HG03039 (cell line): ENCODE data around the gene CACNA2D1.

Source experiments
- ATAC-seq: cut with Tn5 transposase; IDR thresholded peaks from one replicate; pipeline ENCODE4 v1.9.1; 2021; ENCODE audit warnings: mild to moderate bottlenecking, moderate library complexity; ENCODE audit not compliant: unreplicated experiment

CACNA2D1 gene

DNA sequence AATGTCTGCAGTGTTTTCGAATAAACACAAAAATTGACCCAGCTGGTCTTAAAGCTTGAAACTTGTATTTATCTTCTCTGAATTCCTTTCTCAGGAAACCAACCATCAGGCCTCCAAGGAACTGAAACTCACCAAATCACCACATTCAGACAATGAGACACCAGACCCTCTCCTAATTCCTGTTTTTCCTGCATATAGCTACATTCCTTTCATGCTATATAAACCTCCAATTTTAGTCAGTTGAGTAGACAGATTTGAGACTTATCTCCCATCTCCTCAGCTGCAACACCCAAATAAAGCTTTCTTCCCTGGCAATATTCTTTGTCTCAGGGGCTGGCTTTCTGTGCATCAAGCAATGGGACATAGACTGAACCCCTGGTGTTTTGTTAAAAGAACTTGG is 317.0 kb downstream of the CACNA2D1 start:
- ATAC-seq, result no peak

DNA sequence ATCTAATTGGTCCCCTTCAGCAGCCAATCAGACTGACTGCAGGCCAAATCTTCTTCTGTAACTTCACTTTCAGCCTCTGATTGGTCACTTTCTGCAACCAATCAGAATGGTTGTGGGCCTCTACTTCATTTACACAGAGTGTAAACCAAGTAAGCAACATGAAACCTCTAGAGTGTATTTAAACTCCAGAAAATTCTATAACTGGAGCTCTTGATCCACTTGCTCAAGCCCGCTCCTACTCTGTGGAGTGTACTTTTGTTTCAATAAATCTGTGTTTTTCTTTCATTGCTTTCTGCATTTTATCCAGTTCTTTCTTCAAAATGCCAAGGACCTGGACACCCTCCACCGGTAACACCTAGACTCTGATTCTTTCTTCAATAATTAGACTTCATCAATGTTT is 319.1 kb downstream of the CACNA2D1 start:
- ATAC-seq, result no peak

DNA sequence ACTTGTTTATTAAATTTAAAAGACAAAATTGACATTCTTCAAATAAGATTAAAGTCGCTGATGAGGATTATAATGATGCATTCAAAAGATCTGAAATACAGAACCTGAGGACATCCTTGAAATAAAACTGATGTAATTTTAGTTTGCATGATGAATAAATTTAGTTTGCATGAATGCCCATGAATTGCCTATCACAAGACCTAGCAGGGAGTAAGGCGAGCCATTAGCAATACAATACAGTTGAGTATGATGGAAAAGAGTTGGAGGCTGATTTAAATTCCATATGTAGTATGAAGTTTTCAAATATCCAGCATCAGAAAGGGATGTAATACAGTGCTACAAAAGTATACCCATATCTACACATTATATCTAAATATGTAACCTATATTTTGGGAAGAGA is 321.3 kb downstream of the CACNA2D1 start:
- ATAC-seq, result no peak

DNA sequence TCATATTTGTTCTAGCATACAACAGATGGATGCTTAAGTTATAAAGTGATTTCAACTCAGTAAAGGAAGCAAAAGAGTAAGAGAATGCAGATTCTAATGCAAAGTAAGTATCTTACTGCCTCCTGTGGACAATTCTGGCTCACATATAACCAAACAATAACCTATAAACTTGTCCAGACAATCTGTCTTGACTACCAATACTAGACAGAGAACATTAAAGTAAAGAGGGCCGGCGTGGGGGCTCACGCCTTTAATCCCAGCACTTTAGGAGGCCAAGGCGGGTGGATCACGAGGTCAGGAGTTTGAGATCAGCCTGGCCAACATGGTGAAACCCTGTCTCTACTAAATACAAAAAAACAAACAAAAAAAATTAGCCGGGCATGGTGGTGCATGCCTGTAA is 329.3 kb downstream of the CACNA2D1 start:
- no peak for ATAC-seq

DNA sequence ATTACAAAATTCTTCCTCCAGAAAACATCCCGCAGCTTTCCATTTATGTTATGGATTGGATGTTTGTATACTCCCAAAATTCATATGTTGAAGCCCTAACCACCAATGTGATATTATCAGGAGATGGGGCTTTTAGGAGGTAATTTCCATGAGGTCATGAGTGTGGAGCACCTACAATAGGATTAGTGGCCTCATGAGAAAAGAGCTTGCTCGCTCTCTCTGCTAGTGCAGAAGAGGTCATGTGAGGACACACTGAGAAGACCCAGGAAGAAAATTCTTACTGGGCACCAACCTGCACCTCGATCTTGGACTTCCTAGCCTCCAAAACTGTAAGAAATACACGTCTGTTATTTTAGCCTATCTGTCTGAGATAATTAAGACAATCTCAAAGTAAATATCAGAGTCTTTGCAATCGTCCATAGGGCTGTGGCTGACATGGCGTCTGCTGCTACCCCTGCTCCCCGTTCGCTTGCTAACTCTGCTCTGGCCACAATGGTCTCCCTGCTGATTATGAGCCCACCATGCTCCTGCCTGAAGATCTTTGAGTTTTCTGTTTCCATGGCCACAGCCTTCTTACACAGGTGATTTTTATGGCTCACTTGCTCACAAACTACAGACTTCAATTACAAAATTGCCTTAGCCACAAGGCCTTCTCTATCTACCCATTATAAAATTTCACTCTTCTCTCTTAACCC is 333.3 kb downstream of the CACNA2D1 start:
- ATAC-seq, result no peak

DNA sequence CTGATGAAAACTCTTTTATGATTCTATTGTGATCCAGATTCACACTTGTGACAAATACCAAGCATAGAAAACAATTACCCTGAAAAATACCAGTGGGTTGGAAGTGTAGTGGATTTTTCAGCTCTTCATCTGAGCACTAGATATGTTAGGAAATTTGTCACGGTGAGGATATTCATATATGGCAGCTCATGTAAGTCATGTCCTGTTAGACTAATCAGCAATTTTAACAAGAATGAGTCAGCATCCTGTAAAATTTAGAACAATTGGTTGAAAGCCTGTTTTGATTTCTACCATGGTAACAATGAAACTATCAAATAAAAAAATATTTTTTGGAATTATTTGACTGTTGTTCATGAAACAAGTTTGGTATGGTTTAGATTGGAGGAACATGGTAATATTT is 334.3 kb downstream of the CACNA2D1 start:
- ATAC-seq, result no peak

DNA sequence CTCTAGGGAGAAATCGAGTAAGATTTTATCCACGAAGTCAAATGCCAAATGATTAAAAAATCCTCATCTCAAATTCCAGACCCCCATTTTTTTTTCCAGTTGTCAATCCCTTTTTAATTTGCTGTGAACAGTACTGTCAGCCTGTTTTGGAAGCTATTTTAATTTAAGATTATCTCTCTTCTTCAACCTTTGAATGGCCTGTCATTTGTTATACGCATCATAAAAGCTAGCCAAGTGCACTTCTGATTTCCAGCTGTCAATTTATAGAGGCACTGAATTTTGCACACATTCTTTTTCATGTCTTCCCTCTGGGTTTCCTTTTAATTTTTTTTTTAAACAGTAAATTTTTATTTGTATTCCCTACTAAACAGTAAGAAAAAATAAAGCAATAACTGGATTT is 337.4 kb downstream of the CACNA2D1 start:
- no peak for ATAC-seq

DNA sequence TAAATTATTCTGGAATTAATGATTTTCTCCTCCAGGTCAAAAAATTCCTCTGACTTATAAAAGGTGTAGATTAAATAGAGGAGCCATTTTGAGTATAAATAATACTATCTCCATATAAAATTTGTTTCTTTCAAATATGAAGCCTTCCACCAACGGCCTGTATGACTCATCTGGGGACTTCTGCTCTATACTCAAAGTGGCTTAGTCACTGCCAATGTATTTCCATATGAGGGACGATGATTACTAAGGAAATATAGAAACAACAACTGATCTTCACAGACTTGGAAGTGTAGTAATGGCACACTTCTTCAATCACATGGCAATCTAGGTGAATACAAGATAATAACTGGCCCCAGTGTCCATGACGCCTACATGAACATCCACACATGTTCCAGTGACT is 338.1 kb downstream of the CACNA2D1 start:
- ATAC-seq, result peak; percentile 49

DNA sequence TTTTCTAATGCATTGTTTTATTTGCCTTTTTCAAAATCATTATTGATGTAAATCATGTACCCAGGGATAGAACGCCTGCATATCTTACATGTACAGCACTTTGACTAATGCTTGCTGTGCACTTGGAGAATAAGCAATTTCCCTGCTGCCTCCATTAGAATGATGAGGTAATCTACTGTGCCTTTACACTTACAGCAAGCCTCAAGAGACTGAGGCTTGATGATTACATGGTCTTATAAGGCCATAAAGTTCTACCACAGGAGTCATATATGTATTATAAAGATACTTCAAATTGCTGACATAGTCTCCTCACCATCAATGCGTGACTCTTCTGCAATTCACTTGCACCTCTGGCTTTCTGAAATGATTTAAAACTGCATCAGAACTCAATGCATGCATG is 345.2 kb downstream of the CACNA2D1 start:
- ATAC-seq, result no peak

DNA sequence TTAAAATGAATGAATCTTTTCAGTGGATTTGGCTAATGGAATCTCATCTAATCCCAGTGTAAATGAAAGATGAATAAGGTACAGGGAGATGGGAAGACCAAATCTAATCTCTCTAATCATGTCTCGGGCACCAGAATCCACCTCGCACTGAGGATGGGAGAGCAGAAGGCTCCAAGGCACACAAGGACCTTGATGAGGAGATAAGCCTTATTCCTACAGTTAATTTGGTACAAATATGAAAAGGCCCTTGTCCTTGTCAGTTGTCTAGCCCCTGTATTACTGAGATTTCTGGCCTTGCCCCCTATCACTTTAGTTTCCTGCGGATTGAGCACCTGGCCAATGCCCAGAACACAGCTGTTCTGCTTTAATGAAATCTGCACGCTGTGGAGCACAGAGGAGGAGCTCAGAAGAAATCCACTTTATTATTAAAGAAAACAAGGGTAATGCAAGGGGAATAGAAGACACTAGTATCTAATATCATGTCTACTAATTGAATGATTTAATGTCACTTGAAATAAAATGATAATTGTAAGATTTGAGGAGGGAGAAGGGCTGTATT is 352.4 kb downstream of the CACNA2D1 start:
- no peak for ATAC-seq

DNA sequence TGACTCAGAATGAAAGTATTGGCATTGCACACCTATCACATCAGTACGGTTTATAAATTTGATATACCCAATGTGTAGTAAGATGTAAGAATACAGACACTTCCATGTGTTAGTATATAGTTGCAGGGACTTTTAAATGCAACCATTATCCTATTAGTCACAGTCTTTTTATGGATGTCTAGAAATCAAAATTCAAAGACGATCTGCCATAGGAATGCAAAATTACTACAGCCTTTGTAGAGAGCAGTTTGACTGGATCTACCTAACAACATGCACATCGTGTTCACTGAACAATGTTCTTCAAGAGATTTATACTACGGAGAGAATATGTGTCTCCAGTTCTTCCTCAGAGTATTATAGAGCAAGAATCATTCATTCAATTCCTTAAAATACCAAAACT is 356.5 kb downstream of the CACNA2D1 start:
- ATAC-seq, result no peak

DNA sequence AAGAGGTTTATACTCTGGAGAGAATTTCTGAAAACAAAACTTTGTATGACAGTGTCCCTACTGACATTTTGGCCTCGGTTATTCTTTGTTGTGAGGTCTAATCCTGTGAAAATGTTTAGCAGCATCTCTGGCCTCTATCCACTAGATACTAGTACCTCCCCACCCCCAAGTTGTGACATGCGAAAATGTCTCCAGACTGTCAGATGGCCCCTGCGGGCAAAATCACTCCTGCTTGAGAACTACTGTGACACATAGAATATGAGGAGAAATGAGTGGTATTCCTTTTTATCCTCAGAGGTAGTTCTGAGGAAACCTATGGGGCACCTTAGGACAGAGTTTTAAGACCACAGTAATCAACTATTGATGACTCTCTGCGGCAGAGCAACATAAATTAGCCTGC is 358.5 kb downstream of the CACNA2D1 start:
- ATAC-seq, result no peak

DNA sequence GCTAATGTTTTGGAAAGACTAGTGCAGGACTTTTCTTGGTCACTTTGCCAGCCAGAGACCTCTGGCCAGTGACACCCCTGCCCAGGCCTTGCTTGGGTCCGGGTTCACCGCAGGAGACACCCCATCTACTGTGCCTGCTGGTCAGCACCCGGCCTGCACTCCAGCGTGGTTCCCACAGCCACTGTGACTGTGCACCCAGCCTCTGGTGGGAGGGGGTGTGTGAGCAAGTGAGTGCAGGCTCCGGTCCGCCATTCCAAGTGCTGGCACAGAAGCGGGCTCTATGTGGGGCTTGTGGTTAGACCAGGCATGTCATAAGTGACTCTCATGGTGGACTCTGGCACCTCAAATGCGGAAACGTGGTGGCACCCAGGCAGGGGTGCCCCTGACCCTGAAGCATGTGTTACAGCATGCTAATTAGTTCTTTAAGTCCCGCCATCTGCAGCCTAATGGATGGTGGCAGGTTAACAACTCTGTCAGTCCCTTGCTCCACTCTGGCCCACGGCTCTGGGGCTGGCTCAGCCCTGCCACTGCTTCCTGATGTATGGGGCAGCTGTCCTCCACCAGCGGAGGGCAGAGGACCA is 361.8 kb downstream of the CACNA2D1 start:
- no peak for ATAC-seq

DNA sequence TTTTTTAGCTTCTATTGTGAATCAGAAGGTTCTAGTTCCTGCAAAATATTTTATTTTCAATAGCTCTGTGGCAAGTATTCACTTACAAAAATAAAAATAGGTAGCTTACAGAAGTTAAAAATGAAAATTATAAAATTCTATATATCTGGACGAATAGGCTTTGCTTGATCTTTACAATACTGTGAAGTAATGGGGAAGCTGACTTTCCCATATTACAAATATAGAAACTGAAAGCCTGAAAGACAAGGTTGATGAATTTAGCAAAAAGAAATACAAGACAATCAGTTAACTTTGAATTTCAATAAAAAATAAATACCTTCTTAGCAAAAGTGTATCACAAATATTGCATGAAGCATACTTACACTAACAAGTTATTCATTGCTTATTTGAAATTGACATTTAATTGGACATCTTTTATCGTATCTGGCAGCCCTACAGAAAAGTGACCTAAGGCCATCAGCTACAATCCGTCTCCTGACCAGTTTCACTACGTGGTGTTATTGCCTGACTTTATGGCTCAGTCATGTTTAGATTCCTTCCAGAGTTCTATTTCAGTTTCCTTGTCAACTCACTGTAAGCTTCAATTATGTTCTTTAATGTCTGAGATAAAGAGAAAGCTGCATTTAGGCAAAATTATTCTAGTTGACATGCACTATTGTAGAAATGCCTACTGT is 363.2 kb downstream of the CACNA2D1 start:
- ATAC-seq, result no peak

DNA sequence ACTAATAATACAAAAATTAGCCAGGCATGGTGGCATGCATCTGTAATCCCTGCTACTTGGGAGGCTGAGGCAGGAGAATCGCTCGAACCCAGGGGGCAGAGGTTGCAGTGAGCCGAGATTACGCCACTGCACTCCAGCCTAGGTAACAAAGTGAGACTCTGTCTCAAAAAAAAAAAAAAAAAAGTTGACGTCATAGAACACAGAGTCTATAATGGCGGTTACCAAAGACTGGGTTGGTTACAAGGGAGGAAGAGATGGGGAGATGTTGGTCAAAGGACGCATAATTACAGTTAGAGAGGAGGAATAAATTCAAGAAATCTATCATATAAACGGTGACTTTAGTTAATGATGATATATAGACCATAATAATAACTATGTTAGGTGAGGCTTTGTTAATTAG is 364.1 kb downstream of the CACNA2D1 start:
- ATAC-seq, result no peak

DNA sequence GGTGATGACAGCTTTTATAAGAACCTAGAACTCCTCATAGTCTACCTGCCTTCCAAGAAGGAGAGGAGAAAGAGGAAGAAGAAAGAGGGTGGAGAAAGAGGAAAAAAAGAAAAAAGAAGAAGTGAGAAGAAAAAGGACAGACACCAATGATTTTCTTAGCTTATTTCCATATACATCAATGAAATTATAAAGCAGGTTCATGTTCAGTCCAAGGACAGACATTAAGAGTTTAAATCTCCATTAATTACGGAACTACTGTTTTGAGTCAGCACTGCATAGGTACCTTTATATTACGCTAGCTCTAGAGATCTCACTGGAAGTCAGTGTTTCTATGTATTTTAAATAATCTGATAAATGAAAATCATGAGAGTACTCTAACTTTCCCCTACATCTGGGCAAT is 364.8 kb downstream of the CACNA2D1 start:
- ATAC-seq, result no peak

DNA sequence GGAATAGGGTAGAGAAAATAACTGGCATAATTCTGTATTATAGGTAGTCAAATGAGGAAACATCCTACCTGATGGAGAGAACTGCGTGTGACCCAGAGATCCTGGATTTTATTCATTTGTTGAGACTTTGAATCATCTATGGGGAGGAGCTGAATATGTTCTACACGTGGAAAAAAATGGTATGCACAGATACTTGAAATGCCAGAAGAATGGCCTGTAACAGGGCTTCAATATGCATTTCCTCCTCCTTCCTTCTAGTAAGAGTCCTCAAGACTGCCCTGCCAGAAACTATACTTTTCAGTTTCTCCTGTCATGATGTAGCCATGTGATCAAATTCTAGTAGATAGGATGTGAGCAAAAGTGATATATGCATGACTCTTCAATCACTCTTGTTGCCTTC is 372.1 kb downstream of the CACNA2D1 start:
- no peak for ATAC-seq

DNA sequence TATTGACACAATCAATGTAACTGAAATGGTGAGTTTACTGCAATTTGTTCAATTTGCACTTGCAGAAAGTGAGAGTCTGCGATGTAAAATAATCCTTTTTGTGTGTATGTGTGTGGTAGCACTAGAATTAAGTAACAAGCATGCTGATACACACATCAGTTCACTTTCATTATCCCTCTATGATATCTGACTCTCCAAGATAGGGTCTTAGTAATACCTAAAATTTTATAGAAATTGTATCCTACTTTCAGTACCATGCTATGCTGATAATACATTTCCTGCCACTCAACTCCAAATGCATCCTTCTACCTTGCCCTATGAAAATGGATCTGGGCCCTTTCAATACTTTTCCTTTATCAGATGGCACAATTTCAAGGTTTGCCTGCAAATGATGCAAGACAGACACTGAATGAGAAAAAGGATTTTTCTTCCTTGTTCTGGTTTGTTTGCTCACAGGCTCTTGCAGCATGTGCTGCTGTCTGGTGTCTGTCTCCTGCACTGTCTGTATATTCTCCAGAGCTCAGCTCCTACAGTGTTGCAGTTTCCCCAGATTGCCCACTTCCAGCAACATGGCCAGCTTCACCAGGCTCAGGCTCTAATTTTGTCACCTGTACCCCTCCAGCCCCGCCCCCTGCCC is 375.8 kb downstream of the CACNA2D1 start:
- ATAC-seq, result no peak

DNA sequence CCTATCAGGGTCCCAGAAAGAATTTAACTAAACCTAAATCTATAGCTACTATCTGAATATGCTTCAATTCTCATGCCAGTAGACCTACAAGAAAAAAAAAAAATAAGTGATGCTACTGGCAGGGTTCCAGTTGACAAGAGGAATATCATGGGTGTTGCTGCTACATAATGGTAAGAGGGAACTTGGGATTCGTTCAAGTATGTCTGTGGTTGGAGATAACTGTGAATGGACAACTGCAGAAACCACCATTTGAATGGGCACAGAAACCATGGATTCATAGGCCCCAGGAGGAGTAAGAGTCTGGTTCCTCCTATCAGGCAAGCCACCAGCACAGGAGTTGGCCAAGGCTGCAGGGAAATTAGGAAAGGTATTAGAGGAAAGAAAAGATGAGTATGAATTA is 386.1 kb downstream of the CACNA2D1 start:
- ATAC-seq, result no peak

DNA sequence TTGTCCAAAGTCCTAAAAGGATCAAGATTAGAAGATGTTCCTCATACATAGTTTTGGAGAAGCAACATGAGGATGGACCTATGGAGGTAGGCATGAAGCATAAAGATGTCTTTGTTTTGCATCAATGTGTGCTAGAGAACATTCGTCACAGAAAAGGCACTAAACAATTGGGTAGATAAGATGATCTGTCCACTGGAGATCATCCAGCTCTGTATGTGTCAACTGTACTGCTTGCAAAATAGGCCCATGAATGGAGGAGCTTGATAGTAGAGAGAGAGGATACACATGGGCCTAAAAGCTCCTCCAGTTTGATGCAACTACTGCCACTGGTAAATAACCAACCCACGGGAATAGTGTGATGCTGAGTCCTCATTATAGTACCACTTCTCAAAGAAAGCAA is 387.3 kb downstream of the CACNA2D1 start:
- no peak for ATAC-seq

DNA sequence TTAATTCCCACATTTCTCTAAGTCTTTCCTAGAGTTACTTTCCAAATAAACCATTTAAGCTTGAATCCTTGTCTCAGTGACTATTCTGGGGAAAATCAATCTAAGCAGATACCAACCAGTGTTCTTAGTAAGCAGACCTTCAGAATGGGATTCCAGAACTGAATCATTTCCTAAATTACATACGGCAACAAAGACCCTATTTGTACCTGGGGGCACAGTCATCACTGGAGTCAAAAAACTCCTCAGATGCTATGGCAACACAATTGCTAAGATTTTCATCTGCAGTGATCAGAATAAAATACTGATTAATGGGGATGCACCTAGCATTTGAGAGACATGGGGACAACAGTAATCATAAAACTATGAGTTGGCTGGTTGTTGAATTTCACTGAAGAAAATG is 389.0 kb downstream of the CACNA2D1 start:
- ATAC-seq, result no peak
